Epithelial cell of proximal tubule (primary cell): ENCODE results near the gene LY6G6C. TPM values are rescaled to one million over a fixed set of nuclear protein-coding genes. Genes with fewer than 3 reads are reported as not detected.

ENCODE experiments used
- DNase-seq: peaks from one replicate; pipeline ENCODE4 v3.0.0-alpha.2; 2011; ENCODE audit warnings: low read depth
- H3K4me3 ChIP-seq: 2 replicates; pipeline ENCODE4 v1.5.1; 2011; ENCODE audit warnings: low read depth, mild to moderate bottlenecking, low read length
- CTCF ChIP-seq: conservative IDR thresholded peaks from 2 replicates; pipeline ENCODE4 v1.5.1; 2012; ENCODE audit warnings: low read depth, mild to moderate bottlenecking, low read length
- total RNA-seq: library from RNA; depleted of rRNA; stranded (reverse); fragments of >200 nt; gene quantifications from 2 replicates; pipeline ENCODE4 v1.2.3, GENCODE V29; 2015

The LY6G6C gene
- total RNA-seq, 1 donor from 2014 or later = not detected

GRCh38 chr6:31736768-31737314, 15.3 kb upstream of the LY6G6C start:
- no peak for DNase-seq
- H3K4me3 ChIP-seq = peak overlapping the region; percentile 95
- TF ChIP-seq CTCF = no peak

GRCh38 chr6:31736021-31736767, 14.6 kb upstream of the LY6G6C start, which contains the start of gene CLIC1:
CLIC1 (minus strand) TSS chr6:31736530; CDS start chr6:31736300, 230 bp downstream.
- no peak for DNase-seq
- TF ChIP-seq CTCF = no peak
- peak within 1 kb of the TSS; percentile 95 for H3K4me3 ChIP-seq

GRCh38 chr6:31734821-31735406, 13.4 kb upstream of the LY6G6C start:
- H3K4me3 ChIP-seq = peak overlapping the region; percentile 95
- TF ChIP-seq CTCF = no peak
- no peak for DNase-seq

DNA sequence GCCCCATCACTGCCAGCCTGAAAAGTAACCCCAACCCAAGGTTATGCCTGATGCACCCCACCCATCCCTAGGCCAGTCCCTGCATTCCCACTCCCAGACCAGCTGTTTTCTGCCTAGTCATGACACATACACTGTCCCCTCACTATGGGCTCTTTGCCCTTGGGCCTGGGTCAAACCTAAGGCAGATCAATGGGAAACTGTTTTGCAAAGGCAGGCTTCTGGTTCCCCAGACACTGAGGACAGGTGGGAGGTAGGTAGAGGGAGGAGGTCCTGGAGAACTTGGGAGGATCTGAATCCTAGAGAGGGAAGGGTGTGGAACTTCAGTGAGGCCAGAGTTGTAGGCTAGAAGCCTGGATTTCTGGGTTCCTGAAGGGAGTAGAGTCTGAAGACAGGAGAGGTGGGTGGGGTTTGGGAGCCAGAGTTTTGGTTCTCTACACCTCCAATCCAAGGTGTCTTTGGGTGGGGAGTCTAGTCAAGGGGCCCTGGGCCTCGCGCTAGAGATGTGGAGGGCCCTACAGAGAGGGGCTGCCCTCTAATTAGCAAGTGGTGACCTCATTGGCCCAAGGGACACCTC, 12.8 kb upstream of the LY6G6C start:
- DNase-seq = no peak
- TF ChIP-seq CTCF = no peak
- H3K4me3 ChIP-seq = peak overlapping the region; percentile 95

DNA sequence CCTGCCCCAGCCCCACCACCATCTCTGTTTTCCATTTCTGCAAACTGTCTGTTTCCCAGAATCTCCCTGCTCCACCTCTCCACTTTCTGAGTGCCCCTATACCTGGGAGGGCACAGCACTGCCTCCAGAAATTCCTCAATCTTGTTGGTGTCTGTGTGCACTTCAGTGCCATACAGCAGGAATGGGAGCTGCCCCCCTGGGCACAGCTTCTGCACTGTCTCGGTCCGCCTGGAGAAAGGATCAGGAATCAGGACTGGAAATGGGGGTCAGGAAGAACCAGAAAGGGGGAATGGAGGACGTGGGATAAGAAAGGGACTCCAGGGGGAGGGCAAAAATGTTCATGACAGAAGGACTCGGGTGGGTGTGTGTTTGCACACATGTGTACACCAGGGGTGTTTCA, 12.2 kb upstream of the LY6G6C start:
- TF ChIP-seq CTCF = no peak
- H3K4me3 ChIP-seq = peak overlapping the region; percentile 95
- DNase-seq = no peak

GRCh38 chr6:31732029-31732428, 10.5 kb upstream of the LY6G6C start:
- no peak for DNase-seq
- no peak overlapping the region for H3K4me3 ChIP-seq
- TF ChIP-seq CTCF = no peak
